Renal cortical epithelial cell (primary cell): ENCODE results near the gene BTBD6. TPM values are rescaled to one million over a fixed set of nuclear protein-coding genes. Genes with fewer than 3 reads are reported as not detected.

Experiments used
- DNase-seq: peaks from one replicate; pipeline ENCODE4 v3.0.0-alpha.2; 2011; ENCODE audit warnings: low read depth
- total RNA-seq: library from RNA; depleted of rRNA; stranded (reverse); fragments of >200 nt; gene quantifications from 2 replicates; pipeline ENCODE4 v1.2.3, GENCODE V29; 2014

The BTBD6 gene
- total RNA-seq, 1 donor from 2014 or later, result 26.5 TPM

DNA sequence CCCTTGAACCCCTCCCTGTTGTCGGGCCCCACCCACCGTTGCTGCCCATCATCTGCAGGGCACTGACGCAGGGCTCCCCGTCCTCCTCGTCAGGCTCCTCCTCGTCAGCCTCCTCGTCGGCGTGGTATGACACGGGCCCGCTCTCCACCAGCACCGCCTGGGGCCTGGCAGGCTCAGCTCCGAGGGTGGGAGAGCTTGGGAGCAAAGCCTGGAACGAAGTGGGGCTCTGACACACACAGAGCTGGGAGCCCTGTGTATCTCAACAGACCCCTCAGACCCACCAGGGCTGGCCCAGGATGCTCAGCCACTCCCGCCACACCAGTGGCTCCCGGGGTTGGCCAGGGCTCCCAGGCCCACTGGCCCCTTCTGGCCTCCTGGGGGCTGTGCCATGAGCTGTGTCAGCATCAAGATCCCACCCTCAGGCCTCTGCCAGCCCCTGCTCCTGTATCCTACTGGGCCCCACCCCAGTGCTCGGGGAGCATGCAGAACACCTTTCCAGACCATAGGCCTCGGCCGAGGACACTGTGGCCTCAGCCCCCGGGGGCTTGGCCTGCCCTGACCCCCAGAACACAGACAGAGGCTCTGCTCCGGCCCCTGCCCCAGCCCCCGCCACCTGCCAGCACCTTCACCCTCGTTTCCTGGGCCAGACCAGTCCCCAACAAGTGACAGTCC is 37.1 kb upstream of the BTBD6 start:
- DNase-seq, result no peak

DNA sequence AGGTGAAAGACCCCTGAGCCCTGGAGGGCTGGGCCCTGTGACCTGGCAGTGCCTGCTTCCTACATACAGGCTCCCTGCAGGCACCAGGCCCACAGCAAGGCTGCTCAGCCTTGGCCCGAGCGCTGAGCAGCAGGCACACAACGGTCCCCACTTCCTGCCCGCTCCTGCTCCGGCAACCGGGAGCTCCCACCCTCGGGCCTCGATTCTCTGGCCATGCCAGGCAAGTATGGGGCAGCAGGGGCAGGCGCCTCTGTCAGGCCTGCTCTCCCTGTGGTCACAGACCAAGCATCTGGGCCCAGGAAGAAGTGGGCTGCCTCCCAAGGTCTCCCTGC is 36.6 kb upstream of the BTBD6 start:
- no peak for DNase-seq

DNA sequence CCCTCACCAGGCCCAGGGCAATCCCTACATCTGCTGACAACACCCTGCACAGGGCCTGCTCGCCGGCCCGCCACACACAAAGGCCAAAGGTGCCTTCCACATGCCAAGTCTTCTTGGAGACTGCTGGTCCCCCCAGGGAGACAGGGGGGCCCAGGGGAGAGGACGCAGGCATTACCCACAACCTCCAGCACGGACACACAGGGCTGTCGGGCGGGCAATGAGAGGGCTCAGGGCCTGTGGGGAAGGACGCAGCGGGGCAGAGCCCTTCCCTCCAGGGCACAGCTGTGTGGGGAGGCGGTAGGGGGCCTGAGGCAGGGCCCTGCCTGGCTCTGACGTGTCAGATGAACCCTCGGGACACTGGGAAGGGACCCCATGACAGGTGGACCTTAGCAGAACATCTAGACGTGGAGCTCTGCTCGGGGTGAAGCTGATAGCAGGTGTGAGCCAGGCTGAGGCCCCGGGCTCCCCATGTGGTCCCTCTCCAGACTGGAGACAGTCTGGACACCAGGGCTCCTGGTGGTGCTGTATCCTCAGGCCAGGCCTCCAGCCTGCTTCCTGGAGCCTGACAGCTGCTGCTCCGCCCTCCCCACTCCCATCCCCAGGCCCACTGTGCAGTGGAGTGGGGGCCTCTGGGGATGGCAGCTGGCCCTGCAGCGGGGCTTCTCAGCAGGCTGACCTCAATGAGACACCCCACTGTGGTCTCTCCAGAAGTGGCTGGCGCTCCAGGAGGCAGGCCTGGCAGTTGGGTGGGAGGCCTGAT is 35.6 kb upstream of the BTBD6 start:
- DNase-seq, result no peak

DNA sequence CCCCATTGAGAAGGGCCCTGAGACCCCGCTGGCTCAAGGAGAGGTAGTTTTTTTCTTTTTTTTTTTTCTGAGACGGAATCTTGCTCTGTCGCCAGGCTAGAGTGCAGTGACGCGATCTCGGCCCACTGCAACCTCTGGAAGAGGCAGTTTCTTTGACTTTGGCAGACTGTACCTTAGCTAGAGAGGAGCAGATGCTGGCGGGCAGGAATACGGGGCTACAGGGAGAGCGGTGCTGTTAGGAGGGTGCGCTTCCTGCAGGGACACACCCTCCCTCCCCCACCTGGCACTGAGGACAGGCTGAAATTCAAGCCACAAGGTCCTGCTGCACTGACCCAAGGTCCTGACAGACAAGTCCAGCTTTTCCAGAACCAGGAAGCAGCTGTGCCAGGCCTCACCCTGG is 35.0 kb upstream of the BTBD6 start:
- DNase-seq, result no peak

DNA sequence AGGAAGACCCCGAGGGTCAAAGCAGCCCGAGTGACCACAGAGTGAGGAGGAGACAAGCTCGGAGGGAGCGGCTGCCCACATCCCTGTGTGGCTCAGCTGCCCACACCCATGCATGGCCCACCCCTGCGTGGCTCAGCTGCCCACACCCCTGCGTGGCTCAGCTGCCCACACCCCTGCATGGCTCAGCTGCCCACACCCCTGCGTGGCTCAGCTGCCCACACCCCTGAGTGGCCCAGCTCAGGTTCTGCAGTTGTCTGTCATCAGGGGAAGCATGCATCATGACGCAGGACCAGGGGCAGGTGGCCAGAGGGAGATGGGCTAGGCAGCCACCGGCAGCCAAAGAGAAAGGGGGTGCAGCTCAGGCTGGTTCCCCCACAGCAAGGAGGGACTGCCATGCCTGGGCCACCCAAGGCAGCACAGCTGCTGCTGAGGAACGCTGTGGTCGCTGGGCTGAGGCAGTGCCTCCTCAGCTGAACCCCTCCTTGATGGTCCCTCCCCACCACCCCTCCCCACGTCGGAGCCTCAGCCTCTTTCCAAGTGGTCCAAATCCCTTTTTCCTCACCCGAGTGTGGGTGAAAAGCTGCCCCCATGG is 33.9 kb upstream of the BTBD6 start:
- DNase-seq, result no peak

DNA sequence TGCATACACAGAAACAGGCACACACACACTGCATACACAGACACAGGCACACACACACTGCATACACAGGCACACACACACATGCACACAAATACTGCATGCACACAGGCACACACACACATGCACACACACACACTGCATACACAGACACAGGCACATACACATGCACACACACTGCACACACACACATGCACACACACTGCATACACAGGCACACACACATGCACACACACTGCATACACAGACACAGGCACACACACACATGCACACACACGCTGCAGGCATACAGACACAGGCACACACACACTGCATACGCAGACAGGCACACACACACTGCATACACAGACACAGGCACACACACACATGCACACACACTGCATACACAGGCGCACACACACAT is 32.7 kb upstream of the BTBD6 start:
- DNase-seq, result no peak

DNA sequence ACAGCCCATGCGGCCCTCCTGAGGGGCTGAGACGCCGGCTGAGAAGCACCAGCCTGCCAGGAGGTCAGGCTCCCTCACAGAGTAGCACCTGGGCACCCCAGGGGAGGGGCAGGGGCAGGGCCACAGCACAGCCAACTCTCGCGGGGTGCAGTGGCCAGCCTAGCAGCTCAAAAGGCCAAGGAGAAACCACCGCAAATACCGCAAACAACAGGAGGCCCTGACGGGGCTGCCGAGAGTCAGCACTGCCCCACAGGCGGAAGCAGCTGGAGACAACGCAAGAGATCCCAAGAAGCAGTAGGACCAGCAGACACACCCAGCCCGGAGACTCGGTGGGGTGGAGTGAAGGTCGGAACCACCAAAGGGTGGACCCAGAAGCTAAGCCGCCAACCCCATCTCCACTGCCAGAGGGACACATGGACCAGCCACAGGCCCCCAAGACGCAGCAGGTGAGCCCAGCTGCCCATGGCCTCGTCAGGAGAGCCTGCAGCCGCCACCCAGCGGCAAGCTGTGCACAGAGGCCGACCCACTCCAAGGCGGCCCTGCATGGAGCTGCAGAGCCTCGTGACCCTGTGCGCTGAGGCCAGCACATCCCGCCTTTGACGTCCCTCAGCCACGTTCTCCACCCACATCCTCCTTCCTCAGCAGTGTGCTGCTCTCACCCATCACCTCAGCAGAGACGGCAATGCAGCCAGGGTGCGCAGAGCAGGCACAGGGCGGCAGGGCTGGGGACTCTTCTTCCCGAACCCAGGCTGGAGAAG is 31.7 kb upstream of the BTBD6 start:
- no peak for DNase-seq

DNA sequence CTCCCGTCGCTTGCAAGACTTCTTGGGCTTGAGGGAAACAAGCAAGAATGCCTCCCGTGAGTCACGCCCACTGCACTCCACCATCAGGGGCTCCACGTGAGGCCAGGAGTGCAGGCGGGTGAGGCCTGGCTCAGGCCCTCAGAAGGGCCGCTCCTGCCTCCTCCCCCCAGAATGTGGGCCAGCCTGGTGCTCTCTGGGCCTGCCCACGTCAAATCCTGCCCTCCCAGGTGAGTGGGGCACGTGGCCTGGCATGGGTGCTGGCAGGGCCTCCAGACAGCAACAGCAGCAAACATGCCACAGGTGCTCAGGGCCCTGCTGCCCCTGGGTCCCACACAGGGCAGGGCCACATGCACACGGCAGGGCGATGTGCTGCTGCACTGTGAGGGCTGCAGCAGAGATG is 30.6 kb upstream of the BTBD6 start:
- DNase-seq, result no peak

DNA sequence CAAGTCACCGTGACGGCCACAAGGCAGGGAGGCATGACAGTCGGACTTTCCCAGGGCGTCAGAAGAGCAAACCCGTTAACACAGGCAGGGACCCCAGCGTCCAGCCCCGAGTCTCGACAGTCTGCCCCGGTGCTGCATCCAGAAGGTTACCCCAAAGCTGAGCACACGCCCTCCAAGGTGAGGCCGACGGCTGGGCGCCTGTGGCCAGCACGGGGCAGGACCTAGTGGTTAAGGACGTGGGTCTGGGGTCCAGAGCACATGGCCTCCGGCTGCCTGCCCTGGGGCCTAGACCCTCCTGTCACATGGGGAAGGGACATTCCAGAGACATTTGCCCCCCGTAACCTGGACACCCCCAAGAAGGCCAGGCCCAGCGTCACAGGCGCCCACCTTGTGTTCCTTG is 29.7 kb upstream of the BTBD6 start:
- DNase-seq, result no peak

DNA sequence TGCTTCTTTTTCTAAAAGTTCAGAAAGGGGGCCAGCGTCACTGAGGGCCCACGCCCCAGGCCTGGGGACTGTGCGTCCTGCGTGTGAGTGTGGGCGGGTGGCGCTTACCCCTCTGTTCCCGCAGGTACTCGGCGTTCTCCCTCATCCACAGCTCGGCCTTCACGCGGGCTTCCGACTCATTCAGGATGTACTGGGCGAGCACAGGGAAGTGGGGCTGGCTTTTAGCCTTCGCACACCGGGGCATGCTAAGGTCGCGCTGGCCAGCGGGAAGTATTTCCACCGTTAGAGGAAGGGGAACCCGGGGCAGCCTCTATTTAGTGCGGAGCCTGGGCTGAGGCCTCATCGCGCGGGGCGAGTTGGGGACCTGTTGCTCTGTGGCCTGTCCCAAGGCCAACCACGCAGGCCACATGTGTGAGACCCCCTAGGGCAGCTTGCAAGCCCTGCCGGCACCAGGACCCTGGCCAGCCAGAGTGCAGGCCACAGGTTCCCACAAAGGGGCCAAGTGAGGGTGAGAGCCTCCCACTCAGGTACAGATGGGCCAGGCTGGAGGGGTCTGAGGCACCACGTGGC is 29.2 kb upstream of the BTBD6 start:
- no peak for DNase-seq

DNA sequence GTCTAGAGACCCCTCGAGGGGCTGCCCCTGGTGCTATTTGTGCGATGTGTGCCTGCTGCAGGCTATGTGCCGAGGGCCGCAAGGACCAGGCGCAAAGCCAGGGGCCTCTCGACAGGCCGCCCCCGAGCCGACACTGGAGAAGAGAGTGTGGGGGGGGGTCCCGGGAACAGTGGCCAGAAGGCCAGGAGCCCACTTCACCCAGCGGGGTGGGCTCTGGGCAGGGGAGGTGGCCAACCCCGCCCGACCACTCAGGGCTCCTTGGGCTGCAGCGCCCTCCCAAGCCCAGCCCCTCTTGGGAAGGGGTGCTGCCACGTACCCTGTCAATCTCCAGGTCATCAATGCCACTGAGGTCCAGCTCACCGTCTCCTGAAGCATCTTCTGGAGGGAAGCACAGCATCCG is 28.6 kb upstream of the BTBD6 start:
- DNase-seq, result no peak

DNA sequence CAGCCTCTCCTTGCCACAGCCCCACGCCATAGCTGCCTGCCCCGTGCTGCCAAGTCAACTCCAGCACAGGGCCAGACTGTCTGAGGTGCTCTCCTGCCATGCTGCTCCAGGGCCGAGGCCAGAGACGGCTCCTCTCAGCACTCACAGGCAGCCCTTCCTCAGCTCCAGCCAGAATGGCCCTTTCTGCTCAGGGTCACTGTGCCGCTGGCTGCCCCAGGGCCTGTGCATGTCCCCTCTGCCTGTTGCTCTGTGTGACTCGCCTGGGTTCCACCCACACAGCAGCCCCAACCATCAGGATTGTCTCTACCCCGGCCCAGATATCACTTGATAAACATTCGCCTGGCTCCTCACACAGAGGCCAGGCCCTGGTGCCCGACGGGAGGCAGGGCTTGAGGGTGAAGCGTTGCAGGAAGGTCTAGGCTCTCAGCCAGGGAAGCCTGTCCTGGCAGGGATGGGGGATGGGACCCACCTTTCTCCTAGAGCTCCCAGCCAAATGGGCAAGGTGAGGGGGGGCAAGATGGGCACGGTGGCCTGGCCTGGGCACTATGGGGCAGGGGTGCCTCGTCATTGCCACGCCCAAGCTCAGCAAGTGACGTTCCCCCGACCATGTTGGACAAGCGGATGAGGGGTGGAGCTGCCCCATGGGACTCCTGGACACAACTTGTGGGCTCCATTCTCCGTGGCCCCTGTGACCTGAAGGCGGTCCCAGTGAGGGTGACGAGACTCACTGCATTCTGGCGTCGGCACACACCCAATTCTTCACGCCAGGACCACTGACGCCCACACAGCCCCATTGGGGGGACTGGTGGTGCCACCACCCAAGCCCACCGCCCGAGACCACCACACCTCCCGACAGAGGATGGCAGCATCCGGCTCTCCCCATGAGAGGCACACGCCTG is 27.4 kb upstream of the BTBD6 start:
- no peak for DNase-seq

DNA sequence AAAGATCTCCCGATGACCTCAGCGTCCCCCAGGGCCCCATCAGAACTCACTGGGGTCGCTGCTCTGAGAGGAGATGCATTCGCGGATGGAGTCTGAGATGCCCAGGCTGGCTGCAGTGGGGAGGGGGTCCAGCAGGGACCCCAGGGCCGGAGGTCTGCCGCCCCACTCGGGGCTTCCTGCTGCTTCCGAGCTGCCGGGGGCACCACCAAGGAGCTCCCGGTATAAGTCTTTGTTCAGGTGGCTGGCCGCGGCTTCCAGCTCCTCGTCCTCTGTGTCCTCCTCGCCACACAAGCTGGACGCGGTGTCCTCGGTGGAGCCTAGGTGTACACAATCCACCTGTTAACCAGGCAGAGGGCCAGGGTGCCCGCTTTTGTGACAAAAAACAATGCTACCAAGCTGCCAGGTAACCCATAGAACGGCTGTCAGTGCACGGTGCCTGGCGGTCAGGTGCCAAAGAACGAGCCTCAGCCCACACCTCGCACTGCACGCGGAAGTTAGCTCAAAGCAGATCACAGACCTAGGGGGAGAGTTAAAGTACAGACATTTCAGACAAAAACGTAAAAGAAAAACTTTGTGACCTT is 26.6 kb upstream of the BTBD6 start:
- DNase-seq, result no peak

DNA sequence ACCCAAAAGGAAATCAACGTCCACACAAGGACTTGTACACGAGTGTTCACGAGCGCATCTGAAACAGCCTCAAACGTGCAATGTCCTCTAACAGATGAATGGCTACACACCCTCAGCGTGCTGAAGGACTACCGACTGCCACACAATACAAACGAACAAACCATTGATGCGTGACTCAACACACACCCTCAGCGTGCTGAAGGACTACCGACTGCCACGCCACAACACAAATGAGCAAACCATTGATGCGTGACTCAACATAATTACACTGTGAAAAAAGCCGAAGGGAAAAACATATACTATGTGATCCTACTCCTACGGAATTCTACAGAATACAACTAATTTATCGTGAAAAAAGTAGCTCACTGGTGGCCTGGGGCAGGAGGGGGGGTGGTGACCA is 25.1 kb upstream of the BTBD6 start:
- DNase-seq, result peak; percentile 78

DNA sequence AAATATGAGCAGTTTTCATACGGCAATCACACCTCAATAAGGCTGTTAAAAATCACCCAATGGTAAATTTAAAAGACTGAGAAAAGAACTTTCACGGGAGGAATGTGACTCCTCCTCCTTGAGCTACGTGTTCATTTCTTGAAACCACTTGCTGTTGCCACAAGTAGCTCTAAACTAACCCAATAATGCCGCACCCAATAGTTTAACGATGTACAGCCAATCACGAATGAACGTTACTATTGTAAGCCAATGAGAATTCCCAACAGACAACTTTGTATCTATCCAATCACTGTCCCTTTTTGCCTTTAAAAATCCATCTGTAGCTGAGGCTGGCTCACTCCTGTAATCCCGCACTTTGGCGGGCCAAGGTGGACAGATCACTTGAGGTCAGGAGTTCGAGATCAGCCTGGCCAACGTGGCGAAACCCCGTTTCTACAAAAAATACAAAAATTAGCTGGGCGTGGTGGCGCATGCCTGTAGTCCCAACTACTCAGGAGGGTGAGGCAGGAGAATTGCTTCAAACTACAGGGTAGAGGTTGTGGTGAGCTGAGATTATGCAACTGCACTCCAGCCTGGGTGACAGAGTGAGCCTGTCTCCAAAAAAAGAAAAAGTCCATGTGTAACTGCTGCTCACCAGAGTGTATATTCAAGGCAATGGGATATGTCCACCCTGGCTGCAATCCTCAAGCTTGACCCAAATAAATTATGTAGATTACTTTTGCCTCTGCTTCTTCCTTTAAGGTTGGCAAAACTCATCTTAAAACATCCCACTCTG is 24.4 kb upstream of the BTBD6 start:
- peak; percentile 28 for DNase-seq

DNA sequence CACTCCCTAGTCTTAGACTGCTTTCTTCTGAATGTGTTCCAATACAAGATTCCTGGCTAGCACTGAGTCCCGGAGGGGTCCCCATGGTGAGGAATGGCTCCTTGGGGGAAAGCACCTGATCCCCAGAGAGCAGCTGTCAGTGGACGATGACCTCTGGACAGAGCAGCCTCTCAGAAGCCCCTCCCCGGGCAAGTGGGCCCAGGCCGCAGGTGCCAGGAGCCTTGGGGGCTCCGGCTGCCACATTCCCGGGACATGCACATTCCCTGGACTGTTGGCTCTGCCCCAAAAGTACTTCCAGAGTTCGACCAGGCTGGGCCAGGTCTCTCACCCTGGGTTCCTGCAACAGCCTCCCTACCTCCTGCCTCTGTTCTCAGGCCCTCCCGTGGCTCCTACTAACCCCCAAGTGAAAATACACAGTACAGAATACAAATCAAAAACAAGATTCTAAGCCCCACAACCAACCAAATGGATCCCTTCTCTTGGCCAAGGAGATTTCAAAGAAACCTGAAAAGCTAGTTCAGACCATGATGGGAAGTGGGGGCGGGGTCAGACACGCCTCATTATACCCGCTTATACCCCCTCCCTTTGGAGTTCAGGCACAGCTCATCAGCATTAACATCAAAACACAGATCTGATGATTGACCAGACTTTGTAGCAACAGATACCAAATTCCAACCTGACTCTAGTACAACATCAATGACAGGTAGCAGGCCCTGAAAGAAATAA is 23.3 kb upstream of the BTBD6 start:
- DNase-seq, result no peak

DNA sequence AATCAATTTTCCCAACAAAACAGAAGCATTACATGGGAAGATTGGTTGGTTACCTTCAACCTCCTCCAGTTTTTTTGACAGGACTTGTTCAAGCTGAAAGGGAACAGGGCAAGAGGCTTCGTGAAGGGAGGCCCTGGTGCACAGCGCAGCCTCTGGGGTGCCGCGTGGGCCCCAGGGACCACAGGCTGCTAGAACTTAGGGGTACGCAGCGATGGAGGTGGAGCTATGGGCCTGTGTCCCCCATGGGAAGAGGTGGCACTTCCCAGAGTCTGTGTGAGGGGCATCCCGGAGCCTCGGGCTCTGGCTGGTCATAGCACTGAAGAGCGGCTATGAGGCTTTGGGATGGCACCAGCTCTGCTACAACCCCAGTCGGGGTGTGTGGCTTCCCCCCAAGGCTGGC is 22.1 kb upstream of the BTBD6 start:
- no peak for DNase-seq

DNA sequence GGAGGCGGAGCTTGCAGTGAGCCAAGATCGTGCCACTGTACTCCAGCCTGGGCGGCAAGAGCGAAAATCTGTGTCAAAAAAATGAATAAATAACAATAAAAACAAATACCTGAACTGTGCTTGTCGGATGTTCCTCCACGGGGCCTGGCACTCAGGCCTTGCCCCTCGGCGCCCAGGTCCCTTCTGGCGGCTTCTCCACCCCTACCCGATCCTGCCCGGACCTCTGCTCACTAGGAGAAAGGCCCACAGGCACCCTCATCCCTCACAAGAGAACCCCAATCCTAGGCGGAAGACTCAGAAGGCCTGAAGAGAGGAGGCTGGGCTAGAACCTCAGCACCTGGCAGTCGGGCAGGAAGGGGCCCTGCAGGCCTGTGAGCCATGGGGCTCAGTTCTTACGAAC is 21.0 kb upstream of the BTBD6 start:
- DNase-seq, result no peak

DNA sequence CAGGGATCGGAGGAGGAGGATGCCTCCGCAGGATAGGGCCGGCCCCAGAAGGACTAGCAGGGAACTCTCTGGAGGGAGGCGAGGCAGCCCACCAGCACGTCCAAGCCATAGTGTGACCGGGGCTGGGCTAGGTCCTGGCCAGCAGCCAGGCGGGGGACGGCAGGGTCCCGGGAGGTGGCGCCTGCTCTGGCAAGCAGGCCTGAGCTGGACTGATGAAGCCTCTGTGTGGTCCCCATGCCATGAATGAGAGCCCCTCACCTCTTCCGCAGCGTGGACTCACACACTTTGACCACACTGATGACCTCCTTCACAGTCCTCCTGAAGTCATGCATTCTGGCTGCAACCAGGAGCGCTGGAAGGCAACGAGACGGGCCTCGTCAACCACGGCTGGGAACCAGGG is 19.8 kb upstream of the BTBD6 start:
- no peak for DNase-seq
